ENCODE measurements around the gene NRM.

DNA sequence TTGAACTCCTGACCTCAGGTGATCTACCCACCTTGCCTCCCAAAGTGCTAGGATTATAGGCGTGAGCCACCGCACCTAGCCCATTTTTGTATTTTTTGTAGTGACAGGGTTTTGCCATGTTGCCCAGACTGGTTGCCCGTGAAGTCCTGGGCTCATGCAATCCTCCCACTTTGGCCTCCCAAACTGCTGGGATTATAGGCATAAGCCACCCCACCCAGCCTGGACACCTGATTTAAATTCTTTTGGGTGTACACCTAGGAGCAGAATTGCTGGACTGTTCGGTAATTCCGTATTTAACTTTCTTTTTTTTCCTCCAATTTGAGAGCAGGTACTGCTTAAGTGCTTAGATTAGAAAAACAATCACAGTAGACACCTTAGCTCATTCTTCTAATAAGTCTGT lies 5.6 kb upstream of the NRM start:
- TF ChIP-seq, protein P1, sequence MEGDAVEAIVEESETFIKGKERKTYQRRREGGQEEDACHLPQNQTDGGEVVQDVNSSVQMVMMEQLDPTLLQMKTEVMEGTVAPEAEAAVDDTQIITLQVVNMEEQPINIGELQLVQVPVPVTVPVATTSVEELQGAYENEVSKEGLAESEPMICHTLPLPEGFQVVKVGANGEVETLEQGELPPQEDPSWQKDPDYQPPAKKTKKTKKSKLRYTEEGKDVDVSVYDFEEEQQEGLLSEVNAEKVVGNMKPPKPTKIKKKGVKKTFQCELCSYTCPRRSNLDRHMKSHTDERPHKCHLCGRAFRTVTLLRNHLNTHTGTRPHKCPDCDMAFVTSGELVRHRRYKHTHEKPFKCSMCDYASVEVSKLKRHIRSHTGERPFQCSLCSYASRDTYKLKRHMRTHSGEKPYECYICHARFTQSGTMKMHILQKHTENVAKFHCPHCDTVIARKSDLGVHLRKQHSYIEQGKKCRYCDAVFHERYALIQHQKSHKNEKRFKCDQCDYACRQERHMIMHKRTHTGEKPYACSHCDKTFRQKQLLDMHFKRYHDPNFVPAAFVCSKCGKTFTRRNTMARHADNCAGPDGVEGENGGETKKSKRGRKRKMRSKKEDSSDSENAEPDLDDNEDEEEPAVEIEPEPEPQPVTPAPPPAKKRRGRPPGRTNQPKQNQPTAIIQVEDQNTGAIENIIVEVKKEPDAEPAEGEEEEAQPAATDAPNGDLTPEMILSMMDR (IDR thresholded peaks at IDR 0.05), result no peak
- no peak for TF ChIP-seq POLR2AphosphoS5 (IDR thresholded peaks at IDR 0.05)
- TF ChIP-seq POLR2A (IDR thresholded peaks at IDR 0.05; ENCODE audit: low read depth), result no peak
- no peak for TF ChIP-seq EP300 (IDR thresholded peaks at IDR 0.05)
